Measurements from ENCODE around the gene GALR1.
A peak's percentile ranks its signal among the peaks of the same experiment; 100 is the strongest.
"Not testable (repeated sequence)": the region's sequence is repeated elsewhere in the genome, so short reads cannot be mapped to it uniquely, and the experiment has no call there.

Gene GALR1

GRCh38 chr18:77223221-77223639, 26.4 kb upstream of the GALR1 start:
- H3K36me3 ChIP-seq (ENCODE audit: insufficient read depth, low read length), result no peaks in the 10 kb centered on the region
- H3K9ac ChIP-seq (ENCODE audit: low read depth, low read length), result no peak overlapping the region
- H3K4me1 ChIP-seq (ENCODE audit: insufficient read depth, low read length), result 0 out of 2 replicates have a peak, but pooled peaks cover 5% of the 10 kb centered on the region
- no peaks in the 10 kb centered on the region for H3K9me3 ChIP-seq (ENCODE audit: control insufficient read depth, insufficient read depth, low read length)

- Histone ChIP-seq H3K36me3 (ENCODE audit: insufficient read depth, low read length) (no peaks in the 10 kb centered on the region), H3K9me3 (ENCODE audit: control insufficient read depth, insufficient read depth, low read length) (no peaks in the 10 kb centered on the region), H3K4me1 (ENCODE audit: insufficient read depth, low read length) (0 out of 2 replicates have a peak, but pooled peaks cover 5% of the 10 kb centered on the region), H3K9ac (ENCODE audit: low read depth, low read length) (no peak overlapping the region)
Measured at GRCh38 chr18:77223653-77224052, 26.0 kb upstream of the GALR1 start.

GRCh38 chr18:77230645-77231044, 19.0 kb upstream of the GALR1 start:
- Histone ChIP-seq H3K4me1 (ENCODE audit: insufficient read depth, low read length) (no peaks in the 10 kb centered on the region), H3K36me3 (ENCODE audit: insufficient read depth, low read length) (no peaks in the 10 kb centered on the region), H3K9me3 (ENCODE audit: control insufficient read depth, insufficient read depth, low read length) (no peaks in the 10 kb centered on the region), H3K9ac (ENCODE audit: low read depth, low read length) (no peak overlapping the region)

- H3K4me1 ChIP-seq (ENCODE audit: insufficient read depth, low read length), result no peaks in the 10 kb centered on the region
- no peaks in the 10 kb centered on the region for H3K36me3 ChIP-seq (ENCODE audit: insufficient read depth, low read length)
- H3K9me3 ChIP-seq (ENCODE audit: control insufficient read depth, insufficient read depth, low read length), result peaks cover 3% of the 10 kb centered on the region; the same call in 1 of the 2 replicates
- no peak overlapping the region for H3K9ac ChIP-seq (ENCODE audit: low read depth, low read length)
Measured at GRCh38 chr18:77234504-77235365, 14.9 kb upstream of the GALR1 start.

GRCh38 chr18:77239285-77239684, 10.4 kb upstream of the GALR1 start:
- not testable (repeated sequence) for H3K9me3 ChIP-seq (ENCODE audit: control insufficient read depth, insufficient read depth, low read length); H3K4me1 ChIP-seq (ENCODE audit: insufficient read depth, low read length); H3K9ac ChIP-seq (ENCODE audit: low read depth, low read length); H3K36me3 ChIP-seq (ENCODE audit: insufficient read depth, low read length)

- Histone ChIP-seq H3K9me3 (ENCODE audit: control insufficient read depth, insufficient read depth, low read length) (peaks cover 2% of the 10 kb centered on the region; the same call in 1 of the 2 replicates), H3K4me1 (ENCODE audit: insufficient read depth, low read length) (peaks cover 10% of the 10 kb centered on the region; the same call in 1 of the 2 replicates), H3K9ac (ENCODE audit: low read depth, low read length) (peak overlapping the region; percentile 68; the same call in 1 of the 2 replicates), H3K36me3 (ENCODE audit: insufficient read depth, low read length) (no peaks in the 10 kb centered on the region)
Measured at GRCh38 chr18:77248873-77249568, 627 bp upstream of the GALR1 start.

- Histone ChIP-seq H3K9me3 (ENCODE audit: control insufficient read depth, insufficient read depth, low read length) (peaks cover 2% of the 10 kb centered on the region; the same call in 1 of the 2 replicates), H3K4me1 (ENCODE audit: insufficient read depth, low read length) (peaks cover 24% of the 10 kb centered on the region), H3K36me3 (ENCODE audit: insufficient read depth, low read length) (no peaks in the 10 kb centered on the region), H3K9ac (ENCODE audit: low read depth, low read length) (peak overlapping the region; percentile 68; the same call in 1 of the 2 replicates)
Measured at GRCh38 chr18:77250501-77250925, 865 bp downstream of the GALR1 start.

GRCh38 chr18:77250926-77251729, 1.5 kb downstream of the GALR1 start:
- H3K36me3 ChIP-seq (ENCODE audit: insufficient read depth, low read length), result no peaks in the 10 kb centered on the region
- peak overlapping the region; percentile 68; the same call in 1 of the 2 replicates for H3K9ac ChIP-seq (ENCODE audit: low read depth, low read length)
- H3K4me1 ChIP-seq (ENCODE audit: insufficient read depth, low read length), result peaks cover 28% of the 10 kb centered on the region
- peaks cover 2% of the 10 kb centered on the region; the same call in 1 of the 2 replicates for H3K9me3 ChIP-seq (ENCODE audit: control insufficient read depth, insufficient read depth, low read length)

GRCh38 chr18:77251730-77252050, 2.0 kb downstream of the GALR1 start:
- peak overlapping the region; percentile 68 for H3K9ac ChIP-seq (ENCODE audit: low read depth, low read length)
- H3K4me1 ChIP-seq (ENCODE audit: insufficient read depth, low read length), result peaks cover 28% of the 10 kb centered on the region
- H3K9me3 ChIP-seq (ENCODE audit: control insufficient read depth, insufficient read depth, low read length), result peaks cover 2% of the 10 kb centered on the region; the same call in 1 of the 2 replicates
- no peaks in the 10 kb centered on the region for H3K36me3 ChIP-seq (ENCODE audit: insufficient read depth, low read length)

- Histone ChIP-seq H3K9ac (ENCODE audit: low read depth, low read length) (no peak overlapping the region), H3K4me1 (ENCODE audit: insufficient read depth, low read length) (peaks cover 22% of the 10 kb centered on the region), H3K9me3 (ENCODE audit: control insufficient read depth, insufficient read depth, low read length) (no peaks in the 10 kb centered on the region), H3K36me3 (ENCODE audit: insufficient read depth, low read length) (peaks cover 3% of the 10 kb centered on the region; the same call in 1 of the 2 replicates)
Measured at GRCh38 chr18:77254711-77255405, 5.2 kb downstream of the GALR1 start.

GRCh38 chr18:77255426-77256105, 5.9 kb downstream of the GALR1 start:
- no peaks in the 10 kb centered on the region for H3K9me3 ChIP-seq (ENCODE audit: control insufficient read depth, insufficient read depth, low read length)
- peaks cover 3% of the 10 kb centered on the region; the same call in 1 of the 2 replicates for H3K36me3 ChIP-seq (ENCODE audit: insufficient read depth, low read length)
- no peak overlapping the region for H3K9ac ChIP-seq (ENCODE audit: low read depth, low read length)
- H3K4me1 ChIP-seq (ENCODE audit: insufficient read depth, low read length), result peaks cover 22% of the 10 kb centered on the region

GRCh38 chr18:77262643-77263465, 13.2 kb downstream of the GALR1 start:
- Histone ChIP-seq H3K4me1 (ENCODE audit: insufficient read depth, low read length) (no peaks in the 10 kb centered on the region), H3K9me3 (ENCODE audit: control insufficient read depth, insufficient read depth, low read length) (no peaks in the 10 kb centered on the region; the same call in 1 of the 2 replicates), H3K36me3 (ENCODE audit: insufficient read depth, low read length) (peaks cover 3% of the 10 kb centered on the region; the same call in 1 of the 2 replicates), H3K9ac (ENCODE audit: low read depth, low read length) (no peak overlapping the region)

- no peaks in the 10 kb centered on the region for H3K4me1 ChIP-seq (ENCODE audit: insufficient read depth, low read length)
- H3K9ac ChIP-seq (ENCODE audit: low read depth, low read length), result no peak overlapping the region
- peaks cover 3% of the 10 kb centered on the region; the same call in 1 of the 2 replicates for H3K36me3 ChIP-seq (ENCODE audit: insufficient read depth, low read length)
- H3K9me3 ChIP-seq (ENCODE audit: control insufficient read depth, insufficient read depth, low read length), result no peaks in the 10 kb centered on the region; the same call in 1 of the 2 replicates
Measured at GRCh38 chr18:77263466-77263763, 13.8 kb downstream of the GALR1 start.
